Caco-2 (cell line): Measurements from ENCODE around the gene GPALPP1. TPM values are rescaled to one million over a fixed set of nuclear protein-coding genes. Genes with fewer than 3 reads are reported as not detected.

Source experiments
- BruUV-seq: library from RNA; stranded (reverse); fragments of 400-500 nt; replicated peaks from 2 replicates; lab custom pipeline; 2021; lab: Mats Ljungman, UMichigan
- CTCF ChIA-PET: fragments of 300-600 bp; sonication (Branson Sonifier 250); formaldehyde crosslinking; loops from one replicate; lab custom pipeline; 2022; ENCODE audit warnings: antibody characterized with exemption; lab: Charles Lee
- POLR2A ChIA-PET: fragments of 300-600 bp; sonication (Branson Sonifier 250); formaldehyde crosslinking; loops from one replicate; lab custom pipeline; 2022; ENCODE audit warnings: antibody characterized with exemption; lab: Charles Lee
- DNase-seq, 2 experiments: peaks; one replicate each; pipeline versions ENCODE4 v3.0.0 to v3.0.0-alpha.2; 2020 to 2022
- H3K27me3 ChIP-seq: replicated peaks from 2 replicates; pipeline ENCODE4 v1.6.0; 2011; ENCODE audit warnings: low read length; ENCODE audit not compliant: control insufficient read depth, insufficient read depth
- H3K36me3 ChIP-seq: 2 replicates; pipeline ENCODE4 v1.5.1; 2011; ENCODE audit warnings: low read length; ENCODE audit not compliant: control insufficient read depth, insufficient read depth
- H3K4me1 ChIP-seq: fragments of 250-450 bp; sonication (Bioruptor Pico); 2 replicates; pipeline ENCODE4 v1.5.1; 2020; ENCODE audit warnings: mild to moderate bottlenecking
- H3K4me3 ChIP-seq: 2 replicates; pipeline ENCODE4 v1.5.1; 2011; ENCODE audit warnings: low read depth, mild to moderate bottlenecking, control low read depth, low read length
- H3K9me3 ChIP-seq: fragments of 250-450 bp; sonication (Bioruptor Pico); 2 replicates; pipeline ENCODE4 v1.5.1; 2020; ENCODE audit warnings: mild to moderate bottlenecking, moderate library complexity
- H3K27ac Mint-ChIP-seq: one replicate; pipeline ENCODE4 v1.8.0; 2022; ENCODE audit warnings: mixed read lengths; ENCODE audit not compliant: unreplicated experiment
- H3K27me3 Mint-ChIP-seq: one replicate; pipeline ENCODE4 v1.8.0; 2022; ENCODE audit warnings: mixed read lengths; ENCODE audit not compliant: insufficient read depth, unreplicated experiment
- H3K36me3 Mint-ChIP-seq: one replicate; pipeline ENCODE4 v1.8.0; 2022; ENCODE audit warnings: mild to moderate bottlenecking, mixed read lengths; ENCODE audit not compliant: insufficient read depth, unreplicated experiment
- H3K4me1 Mint-ChIP-seq: one replicate; pipeline ENCODE4 v1.8.0; 2022; ENCODE audit warnings: low read depth, mixed read lengths; ENCODE audit not compliant: unreplicated experiment
- H3K4me3 Mint-ChIP-seq: one replicate; pipeline ENCODE4 v1.8.0; 2022; ENCODE audit warnings: mild to moderate bottlenecking, moderate library complexity, mixed read lengths; ENCODE audit not compliant: unreplicated experiment
- H3K9me3 Mint-ChIP-seq: one replicate; pipeline ENCODE4 v1.8.0; 2022; ENCODE audit warnings: mixed read lengths; ENCODE audit not compliant: unreplicated experiment
- intact Hi-C: fragments of 100-400 bp; cut with micrococcal nuclease; formaldehyde crosslinking; loops from one replicate; pipeline ENCODE4 v1.10.0; 2022; ENCODE audit not compliant: unreplicated experiment
- total RNA-seq: library from RNA; stranded (reverse); gene quantifications from 2 replicates; pipeline ENCODE4 v1.2.3, GENCODE V29; 2022
- TF ChIP-seq, protein P1 (sequence below), 2 experiments: fragments of 200-600 bp in 1 of 2; IDR thresholded peaks; 1 replicate in 1 of 2; 2 replicates in 1 of 2; pipeline versions ENCODE4 v1.5.1 to v1.8.0; 2011 to 2022; ENCODE audit warnings: antibody characterized with exemption in 1 of 2, control low read depth in 1 of 2, inconsistent platforms in 1 of 2, low read depth in 1 of 2, low read length in 1 of 2, mild to moderate bottlenecking in 1 of 2, moderate library complexity in 1 of 2; ENCODE audit not compliant: insufficient read depth in 1 of 2, severe bottlenecking in 1 of 2, unreplicated experiment in 1 of 2

Gene GPALPP1
- total RNA-seq, 1 experiment from 2014 or later: 36.2 TPM

DNA sequence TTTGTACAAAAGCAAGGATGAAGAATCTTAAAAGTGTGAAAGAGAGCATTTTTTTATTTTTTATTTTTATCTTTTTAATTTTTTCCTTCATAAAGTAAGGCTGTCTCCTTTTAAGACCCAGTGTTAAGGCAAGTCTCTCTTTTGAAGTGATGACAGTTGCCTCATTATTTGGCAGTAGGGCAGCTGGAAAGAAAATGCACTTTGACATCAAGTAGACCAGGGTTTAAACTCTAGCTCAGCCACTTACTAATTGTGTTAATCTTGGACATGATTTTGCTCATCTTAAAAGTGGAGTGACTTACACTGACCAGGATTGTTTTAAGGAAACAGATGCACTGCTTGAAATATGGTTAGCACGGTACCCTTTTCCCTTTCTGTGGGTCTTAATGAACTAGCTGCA lies 18.5 kb downstream of the GPALPP1 start:
- CTCF ChIA-PET: no interaction called here
- no peaks in the 10 kb centered on the region for H3K4me1 Mint-ChIP-seq
- no peak for DNase-seq
- H3K27ac Mint-ChIP-seq: no peak overlapping the region
- H3K4me1 ChIP-seq: no peaks in the 10 kb centered on the region
- peaks cover 17% of the 10 kb centered on the region for H3K36me3 Mint-ChIP-seq
- POLR2A ChIA-PET: no interaction called here
- H3K27me3 ChIP-seq: no peaks in the 10 kb centered on the region
- no peak overlapping the region for H3K4me3 Mint-ChIP-seq
- no peaks in the 10 kb centered on the region for H3K9me3 Mint-ChIP-seq
- no TSS peak for BruUV-seq
- intact Hi-C loops: no loop called here
- no peak overlapping the region for H3K4me3 ChIP-seq
- no peaks in the 10 kb centered on the region for H3K9me3 ChIP-seq
- TF ChIP-seq, protein P1, sequence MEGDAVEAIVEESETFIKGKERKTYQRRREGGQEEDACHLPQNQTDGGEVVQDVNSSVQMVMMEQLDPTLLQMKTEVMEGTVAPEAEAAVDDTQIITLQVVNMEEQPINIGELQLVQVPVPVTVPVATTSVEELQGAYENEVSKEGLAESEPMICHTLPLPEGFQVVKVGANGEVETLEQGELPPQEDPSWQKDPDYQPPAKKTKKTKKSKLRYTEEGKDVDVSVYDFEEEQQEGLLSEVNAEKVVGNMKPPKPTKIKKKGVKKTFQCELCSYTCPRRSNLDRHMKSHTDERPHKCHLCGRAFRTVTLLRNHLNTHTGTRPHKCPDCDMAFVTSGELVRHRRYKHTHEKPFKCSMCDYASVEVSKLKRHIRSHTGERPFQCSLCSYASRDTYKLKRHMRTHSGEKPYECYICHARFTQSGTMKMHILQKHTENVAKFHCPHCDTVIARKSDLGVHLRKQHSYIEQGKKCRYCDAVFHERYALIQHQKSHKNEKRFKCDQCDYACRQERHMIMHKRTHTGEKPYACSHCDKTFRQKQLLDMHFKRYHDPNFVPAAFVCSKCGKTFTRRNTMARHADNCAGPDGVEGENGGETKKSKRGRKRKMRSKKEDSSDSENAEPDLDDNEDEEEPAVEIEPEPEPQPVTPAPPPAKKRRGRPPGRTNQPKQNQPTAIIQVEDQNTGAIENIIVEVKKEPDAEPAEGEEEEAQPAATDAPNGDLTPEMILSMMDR (IDR thresholded peaks at IDR 0.05; ENCODE audit: insufficient read depth in 1 of 2, low read depth in 1 of 2, low read length in 1 of 2, severe bottlenecking in 1 of 2, unreplicated experiment in 1 of 2): no peak
- H3K27me3 Mint-ChIP-seq: no peaks in the 10 kb centered on the region
- no peaks in the 10 kb centered on the region for H3K36me3 ChIP-seq

DNA sequence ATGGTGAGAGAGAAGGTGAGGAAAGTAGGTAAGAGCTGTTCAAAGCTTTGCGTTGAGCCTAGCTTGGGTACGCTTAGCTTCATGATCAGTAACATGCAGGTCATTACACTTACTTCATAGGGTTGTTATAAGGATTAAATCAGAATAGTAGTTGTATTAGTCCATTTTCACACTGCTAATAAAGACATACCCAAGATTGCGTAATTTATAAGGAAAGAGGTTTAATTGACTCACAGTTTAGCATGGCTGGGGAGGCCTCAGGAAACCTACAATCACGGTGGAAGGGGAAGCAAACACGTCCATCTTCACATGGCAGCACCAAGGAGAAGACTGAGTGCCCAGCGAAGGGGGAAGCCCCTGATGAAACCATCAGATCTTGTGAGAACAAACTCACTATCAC lies 21.9 kb downstream of the GPALPP1 start:
- Histone ChIP-seq H3K9me3 (no peaks in the 10 kb centered on the region), H3K36me3 (no peaks in the 10 kb centered on the region), H3K4me3 (no peak overlapping the region), H3K27me3 (no peaks in the 10 kb centered on the region), H3K4me1 (no peaks in the 10 kb centered on the region)
- no peak for DNase-seq
- POLR2A ChIA-PET: no interaction called here
- CTCF ChIA-PET: no interaction called here
- H3K4me3 Mint-ChIP-seq: no peak overlapping the region
- intact Hi-C loops: no loop called here
- H3K9me3 Mint-ChIP-seq: no peaks in the 10 kb centered on the region
- no peaks in the 10 kb centered on the region for H3K27me3 Mint-ChIP-seq
- TF ChIP-seq, protein P1 (IDR thresholded peaks at IDR 0.05; ENCODE audit: insufficient read depth in 1 of 2, low read depth in 1 of 2, low read length in 1 of 2, severe bottlenecking in 1 of 2, unreplicated experiment in 1 of 2): no peak
- peaks cover 27% of the 10 kb centered on the region for H3K36me3 Mint-ChIP-seq
- no TSS peak for BruUV-seq
- H3K4me1 Mint-ChIP-seq: no peaks in the 10 kb centered on the region
- H3K27ac Mint-ChIP-seq: no peak overlapping the region

DNA sequence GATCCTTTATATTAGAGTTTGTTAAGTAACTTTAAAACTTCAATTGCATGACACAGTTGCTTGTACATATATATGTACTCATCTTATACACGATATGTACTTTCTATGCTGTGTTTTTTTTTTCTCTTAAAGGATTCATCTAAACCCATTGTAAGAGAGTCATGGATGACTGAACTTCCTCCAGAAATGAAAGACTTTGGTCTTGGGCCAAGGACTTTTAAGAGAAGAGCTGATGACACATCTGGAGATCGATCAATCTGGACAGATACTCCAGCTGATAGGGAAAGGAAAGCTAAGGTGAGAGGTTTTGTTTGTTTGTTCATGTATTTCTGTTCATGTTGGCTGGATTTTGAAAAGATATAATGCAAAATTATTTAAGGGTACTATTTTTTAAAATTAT lies 26.0 kb downstream of the GPALPP1 start:
- CTCF ChIA-PET: no interaction called here
- H3K4me3 ChIP-seq: no peak overlapping the region
- no TSS peak for BruUV-seq

More for the DNA sequence above, 26.0 kb downstream of the GPALPP1 start:
- Mint-ChIP-seq H3K4me1 (no peaks in the 10 kb centered on the region), H3K27ac (no peak overlapping the region), H3K4me3 (no peak overlapping the region), H3K9me3 (no peaks in the 10 kb centered on the region), H3K27me3 (no peaks in the 10 kb centered on the region), H3K36me3 (peaks cover 42% of the 10 kb centered on the region)
- Histone ChIP-seq H3K4me1 (no peaks in the 10 kb centered on the region), H3K27me3 (no peaks in the 10 kb centered on the region), H3K36me3 (no peaks in the 10 kb centered on the region), H3K9me3 (no peaks in the 10 kb centered on the region)
- TF ChIP-seq, protein P1 (IDR thresholded peaks at IDR 0.05; ENCODE audit: insufficient read depth in 1 of 2, low read depth in 1 of 2, low read length in 1 of 2, severe bottlenecking in 1 of 2, unreplicated experiment in 1 of 2): no peak
- intact Hi-C loops: no loop called here
- POLR2A ChIA-PET: no interaction called here
- no peak for DNase-seq
